ENCODE results near the gene GOSR2. TPM values are rescaled to one million over a fixed set of nuclear protein-coding genes. Genes with fewer than 3 reads are reported as not detected.

Gene GOSR2
- polyA plus RNA-seq, 1 of the 3 experiments (the other 2 are of a cell fraction) = 74.2 TPM

DNA sequence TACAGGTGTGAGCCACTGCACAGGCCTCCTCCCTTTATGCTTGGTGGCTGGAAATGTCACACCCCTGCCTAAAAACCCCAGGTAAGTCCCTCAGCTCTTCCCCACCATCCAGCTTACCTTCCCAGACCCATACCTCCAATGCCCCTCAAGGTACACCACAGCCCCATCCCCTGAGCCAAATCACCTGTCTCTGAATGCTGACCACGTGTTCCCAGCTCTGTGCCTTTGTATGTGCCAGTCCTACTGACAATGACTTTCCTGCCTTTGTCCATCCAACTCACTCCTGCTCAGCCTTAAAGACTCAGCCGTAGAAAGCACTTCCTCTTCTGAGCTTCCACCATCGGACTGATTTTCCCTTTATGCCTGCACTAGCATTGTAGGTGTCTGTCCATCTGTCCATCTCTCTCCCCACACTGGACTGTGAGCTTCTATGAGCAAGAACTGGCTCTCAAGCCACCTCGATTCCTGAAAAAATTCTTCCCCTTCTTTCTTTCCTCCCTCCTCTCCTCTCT lies 30.7 kb upstream of the GOSR2 start:
- no peak overlapping the region for H3K4me2 ChIP-seq
- 20% methylated on average over 4 of the region's 4 CpGs for WGBS (ENCODE audit: low lambda C conversion rate)
- H4K20me1 ChIP-seq (ENCODE audit: insufficient read depth) = no peaks in the 10 kb centered on the region
- CTCF ChIA-PET = interaction anchor here (1.7 to 7.1 kb wide), 2 partner anchors 50 kb away, joined by 4 to 34 read pairs; no protein-coding TSS in a partner anchor
- no peak overlapping the region for H3K27ac ChIP-seq (ENCODE audit: low read depth in 2 of 2, low read length in 1 of 2)
- H3K9me2 ChIP-seq = no peaks in the 10 kb centered on the region
- peaks cover 46% of the 10 kb centered on the region for H3K27me3 ChIP-seq (ENCODE audit: insufficient read depth)
- TF ChIP-seq, protein P1, sequence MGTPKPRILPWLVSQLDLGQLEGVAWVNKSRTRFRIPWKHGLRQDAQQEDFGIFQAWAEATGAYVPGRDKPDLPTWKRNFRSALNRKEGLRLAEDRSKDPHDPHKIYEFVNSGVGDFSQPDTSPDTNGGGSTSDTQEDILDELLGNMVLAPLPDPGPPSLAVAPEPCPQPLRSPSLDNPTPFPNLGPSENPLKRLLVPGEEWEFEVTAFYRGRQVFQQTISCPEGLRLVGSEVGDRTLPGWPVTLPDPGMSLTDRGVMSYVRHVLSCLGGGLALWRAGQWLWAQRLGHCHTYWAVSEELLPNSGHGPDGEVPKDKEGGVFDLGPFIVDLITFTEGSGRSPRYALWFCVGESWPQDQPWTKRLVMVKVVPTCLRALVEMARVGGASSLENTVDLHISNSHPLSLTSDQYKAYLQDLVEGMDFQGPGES (IDR thresholded peaks at IDR 0.05; ENCODE audit: low read depth, low read length) = no peak
- TF ChIP-seq EZH2phosphoT487 (IDR thresholded peaks at IDR 0.05; ENCODE audit: borderline replicate concordance, low read depth) (no peak), GATA2 (CRISPR knock-in tag; IDR thresholded peaks at IDR 0.05) (no peak), NFIC (IDR thresholded peaks at IDR 0.05; ENCODE audit: borderline replicate concordance) (no peak), MEF2A (IDR thresholded peaks at IDR 0.05; ENCODE audit: borderline replicate concordance, low read depth) (no peak), RCOR1 (IDR thresholded peaks at IDR 0.05; ENCODE audit: low read length) (no peak), SMC3 (IDR thresholded peaks at IDR 0.05; ENCODE audit: low read depth, low read length) (no peak), YY1 (IDR thresholded peaks at IDR 0.05; ENCODE audit: low read depth) (no peak), TCF12 (IDR thresholded peaks at IDR 0.05) (no peak), FOSL2 (IDR thresholded peaks at IDR 0.05; ENCODE audit: borderline replicate concordance, low read depth) (no peak), GABPA (IDR thresholded peaks at IDR 0.05; ENCODE audit: low read depth) (no peak), NRF1 (IDR thresholded peaks at IDR 0.05; ENCODE audit: low read depth, low read length) (no peak), TAF1 (IDR thresholded peaks at IDR 0.05; ENCODE audit: borderline replicate concordance, low read depth, low read length) (no peak), ELF1 (IDR thresholded peaks at IDR 0.05) (no peak), POLR2AphosphoS5 (IDR thresholded peaks at IDR 0.05; ENCODE audit: low read depth, low read length) (no peak)
- TF ChIP-seq, protein P2, sequence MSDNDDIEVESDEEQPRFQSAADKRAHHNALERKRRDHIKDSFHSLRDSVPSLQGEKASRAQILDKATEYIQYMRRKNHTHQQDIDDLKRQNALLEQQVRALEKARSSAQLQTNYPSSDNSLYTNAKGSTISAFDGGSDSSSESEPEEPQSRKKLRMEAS (IDR thresholded peaks at IDR 0.05; ENCODE audit: low read depth) = no peak
- TF ChIP-seq, protein P3, sequence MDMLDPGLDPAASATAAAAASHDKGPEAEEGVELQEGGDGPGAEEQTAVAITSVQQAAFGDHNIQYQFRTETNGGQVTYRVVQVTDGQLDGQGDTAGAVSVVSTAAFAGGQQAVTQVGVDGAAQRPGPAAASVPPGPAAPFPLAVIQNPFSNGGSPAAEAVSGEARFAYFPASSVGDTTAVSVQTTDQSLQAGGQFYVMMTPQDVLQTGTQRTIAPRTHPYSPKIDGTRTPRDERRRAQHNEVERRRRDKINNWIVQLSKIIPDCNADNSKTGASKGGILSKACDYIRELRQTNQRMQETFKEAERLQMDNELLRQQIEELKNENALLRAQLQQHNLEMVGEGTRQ (IDR thresholded peaks at IDR 0.05; ENCODE audit: borderline replicate concordance, low read depth, low read length) = no peak
- DNase-seq = no peak
- no peak overlapping the region for H2AFZ ChIP-seq (ENCODE audit: low read depth)
- H3K36me3 ChIP-seq (replicated peaks in 1 of 2; ENCODE audit: control insufficient read depth in 1 of 2, insufficient read depth in 2 of 2, low read length in 1 of 2) = no peaks in the 10 kb centered on the region
- POLR2A ChIA-PET = no interaction called here
- H3K79me2 ChIP-seq (ENCODE audit: insufficient read depth) = no peaks in the 10 kb centered on the region
- no peak overlapping the region for H3K4me3 ChIP-seq (ENCODE audit: low read depth in 2 of 2, low read length in 1 of 2)
- no peaks in the 10 kb centered on the region; a peak in 1 of 4 replicates for H3K4me1 ChIP-seq (ENCODE audit: control insufficient read depth in 1 of 2, insufficient read depth in 2 of 2, low read depth in 1 of 2, low read length in 1 of 2)
- H3F3A ChIP-seq (replicated peaks; ENCODE audit: insufficient read depth) = no peaks in the 10 kb centered on the region
- no peaks in the 10 kb centered on the region for H3K9me3 ChIP-seq
- H3K9ac ChIP-seq = no peak overlapping the region

DNA sequence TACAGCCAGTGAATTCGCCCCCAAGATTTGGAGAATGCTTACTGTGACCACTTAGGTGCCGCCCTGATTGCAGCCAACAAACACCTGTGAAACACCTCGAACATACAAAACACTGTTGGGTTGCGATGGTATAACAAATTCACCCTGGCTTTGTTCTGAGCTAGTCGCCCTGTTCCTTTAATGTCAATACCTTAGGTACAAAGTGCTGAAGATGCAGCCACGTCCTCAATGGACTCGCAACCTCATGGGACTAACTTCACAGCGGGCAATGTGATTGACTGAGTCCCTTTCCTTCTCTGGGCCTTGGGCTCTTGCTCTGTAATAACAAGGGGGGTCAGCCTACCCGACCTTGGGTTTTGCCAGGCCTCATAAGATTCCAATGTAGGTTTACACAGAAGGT lies 28.9 kb upstream of the GOSR2 start:
- Histone ChIP-seq H3K27me3 (ENCODE audit: insufficient read depth) (peaks cover 36% of the 10 kb centered on the region), H3K9me3 (no peaks in the 10 kb centered on the region), H3K79me2 (ENCODE audit: insufficient read depth) (no peaks in the 10 kb centered on the region), H2AFZ (ENCODE audit: low read depth) (no peak overlapping the region), H3K9ac (no peak overlapping the region), H4K20me1 (ENCODE audit: insufficient read depth) (no peaks in the 10 kb centered on the region), H3K4me3 (ENCODE audit: low read depth in 2 of 2, low read length in 1 of 2) (no peak overlapping the region), H3K4me2 (no peak overlapping the region), H3K9me2 (no peaks in the 10 kb centered on the region), H3K36me3 (replicated peaks in 1 of 2; ENCODE audit: control insufficient read depth in 1 of 2, insufficient read depth in 2 of 2, low read length in 1 of 2) (no peaks in the 10 kb centered on the region), H3F3A (replicated peaks; ENCODE audit: insufficient read depth) (no peaks in the 10 kb centered on the region), H3K27ac (ENCODE audit: low read depth in 2 of 2, low read length in 1 of 2) (no peak overlapping the region), H3K4me1 (ENCODE audit: control insufficient read depth in 1 of 2, insufficient read depth in 2 of 2, low read depth in 1 of 2, low read length in 1 of 2) (no peaks in the 10 kb centered on the region; a peak in 1 of 4 replicates)
- WGBS (ENCODE audit: low lambda C conversion rate) = 49% methylated on average over 9 of the region's 9 CpGs
- DNase-seq = no peak
- POLR2A ChIA-PET = no interaction called here
- CTCF ChIA-PET = interaction anchor here (2.2 to 7.1 kb wide), 3 partner anchors 48 to 59 kb away, joined by 6 to 34 read pairs (median 7); no protein-coding TSS in a partner anchor
- TF ChIP-seq, protein P4, sequence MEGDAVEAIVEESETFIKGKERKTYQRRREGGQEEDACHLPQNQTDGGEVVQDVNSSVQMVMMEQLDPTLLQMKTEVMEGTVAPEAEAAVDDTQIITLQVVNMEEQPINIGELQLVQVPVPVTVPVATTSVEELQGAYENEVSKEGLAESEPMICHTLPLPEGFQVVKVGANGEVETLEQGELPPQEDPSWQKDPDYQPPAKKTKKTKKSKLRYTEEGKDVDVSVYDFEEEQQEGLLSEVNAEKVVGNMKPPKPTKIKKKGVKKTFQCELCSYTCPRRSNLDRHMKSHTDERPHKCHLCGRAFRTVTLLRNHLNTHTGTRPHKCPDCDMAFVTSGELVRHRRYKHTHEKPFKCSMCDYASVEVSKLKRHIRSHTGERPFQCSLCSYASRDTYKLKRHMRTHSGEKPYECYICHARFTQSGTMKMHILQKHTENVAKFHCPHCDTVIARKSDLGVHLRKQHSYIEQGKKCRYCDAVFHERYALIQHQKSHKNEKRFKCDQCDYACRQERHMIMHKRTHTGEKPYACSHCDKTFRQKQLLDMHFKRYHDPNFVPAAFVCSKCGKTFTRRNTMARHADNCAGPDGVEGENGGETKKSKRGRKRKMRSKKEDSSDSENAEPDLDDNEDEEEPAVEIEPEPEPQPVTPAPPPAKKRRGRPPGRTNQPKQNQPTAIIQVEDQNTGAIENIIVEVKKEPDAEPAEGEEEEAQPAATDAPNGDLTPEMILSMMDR (IDR thresholded peaks at IDR 0.05) = no peak
- TF ChIP-seq, protein P5, sequence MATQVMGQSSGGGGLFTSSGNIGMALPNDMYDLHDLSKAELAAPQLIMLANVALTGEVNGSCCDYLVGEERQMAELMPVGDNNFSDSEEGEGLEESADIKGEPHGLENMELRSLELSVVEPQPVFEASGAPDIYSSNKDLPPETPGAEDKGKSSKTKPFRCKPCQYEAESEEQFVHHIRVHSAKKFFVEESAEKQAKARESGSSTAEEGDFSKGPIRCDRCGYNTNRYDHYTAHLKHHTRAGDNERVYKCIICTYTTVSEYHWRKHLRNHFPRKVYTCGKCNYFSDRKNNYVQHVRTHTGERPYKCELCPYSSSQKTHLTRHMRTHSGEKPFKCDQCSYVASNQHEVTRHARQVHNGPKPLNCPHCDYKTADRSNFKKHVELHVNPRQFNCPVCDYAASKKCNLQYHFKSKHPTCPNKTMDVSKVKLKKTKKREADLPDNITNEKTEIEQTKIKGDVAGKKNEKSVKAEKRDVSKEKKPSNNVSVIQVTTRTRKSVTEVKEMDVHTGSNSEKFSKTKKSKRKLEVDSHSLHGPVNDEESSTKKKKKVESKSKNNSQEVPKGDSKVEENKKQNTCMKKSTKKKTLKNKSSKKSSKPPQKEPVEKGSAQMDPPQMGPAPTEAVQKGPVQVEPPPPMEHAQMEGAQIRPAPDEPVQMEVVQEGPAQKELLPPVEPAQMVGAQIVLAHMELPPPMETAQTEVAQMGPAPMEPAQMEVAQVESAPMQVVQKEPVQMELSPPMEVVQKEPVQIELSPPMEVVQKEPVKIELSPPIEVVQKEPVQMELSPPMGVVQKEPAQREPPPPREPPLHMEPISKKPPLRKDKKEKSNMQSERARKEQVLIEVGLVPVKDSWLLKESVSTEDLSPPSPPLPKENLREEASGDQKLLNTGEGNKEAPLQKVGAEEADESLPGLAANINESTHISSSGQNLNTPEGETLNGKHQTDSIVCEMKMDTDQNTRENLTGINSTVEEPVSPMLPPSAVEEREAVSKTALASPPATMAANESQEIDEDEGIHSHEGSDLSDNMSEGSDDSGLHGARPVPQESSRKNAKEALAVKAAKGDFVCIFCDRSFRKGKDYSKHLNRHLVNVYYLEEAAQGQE (IDR thresholded peaks at IDR 0.05; ENCODE audit: low read depth, low read length) = no peak
- TF ChIP-seq, protein P6, sequence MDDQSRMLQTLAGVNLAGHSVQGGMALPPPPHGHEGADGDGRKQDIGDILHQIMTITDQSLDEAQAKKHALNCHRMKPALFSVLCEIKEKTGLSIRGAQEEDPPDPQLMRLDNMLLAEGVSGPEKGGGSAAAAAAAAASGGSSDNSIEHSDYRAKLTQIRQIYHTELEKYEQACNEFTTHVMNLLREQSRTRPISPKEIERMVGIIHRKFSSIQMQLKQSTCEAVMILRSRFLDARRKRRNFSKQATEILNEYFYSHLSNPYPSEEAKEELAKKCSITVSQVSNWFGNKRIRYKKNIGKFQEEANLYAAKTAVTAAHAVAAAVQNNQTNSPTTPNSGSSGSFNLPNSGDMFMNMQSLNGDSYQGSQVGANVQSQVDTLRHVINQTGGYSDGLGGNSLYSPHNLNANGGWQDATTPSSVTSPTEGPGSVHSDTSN (IDR thresholded peaks at IDR 0.05) = no peak
